Erythroblast (primary cell): ENCODE data around the gene LIN9.

ENCODE experiments used
- GATA1 ChIP-seq: IDR thresholded peaks from 2 replicates; pipeline ENCODE4 v1.6.1; 2011; ENCODE audit warnings: low read depth, mild to moderate bottlenecking, control low read depth, low read length, moderate library complexity
- POLR2A ChIP-seq: IDR thresholded peaks from 2 replicates; pipeline ENCODE4 v1.6.1; 2011; ENCODE audit warnings: mild to moderate bottlenecking, low read length

DNA sequence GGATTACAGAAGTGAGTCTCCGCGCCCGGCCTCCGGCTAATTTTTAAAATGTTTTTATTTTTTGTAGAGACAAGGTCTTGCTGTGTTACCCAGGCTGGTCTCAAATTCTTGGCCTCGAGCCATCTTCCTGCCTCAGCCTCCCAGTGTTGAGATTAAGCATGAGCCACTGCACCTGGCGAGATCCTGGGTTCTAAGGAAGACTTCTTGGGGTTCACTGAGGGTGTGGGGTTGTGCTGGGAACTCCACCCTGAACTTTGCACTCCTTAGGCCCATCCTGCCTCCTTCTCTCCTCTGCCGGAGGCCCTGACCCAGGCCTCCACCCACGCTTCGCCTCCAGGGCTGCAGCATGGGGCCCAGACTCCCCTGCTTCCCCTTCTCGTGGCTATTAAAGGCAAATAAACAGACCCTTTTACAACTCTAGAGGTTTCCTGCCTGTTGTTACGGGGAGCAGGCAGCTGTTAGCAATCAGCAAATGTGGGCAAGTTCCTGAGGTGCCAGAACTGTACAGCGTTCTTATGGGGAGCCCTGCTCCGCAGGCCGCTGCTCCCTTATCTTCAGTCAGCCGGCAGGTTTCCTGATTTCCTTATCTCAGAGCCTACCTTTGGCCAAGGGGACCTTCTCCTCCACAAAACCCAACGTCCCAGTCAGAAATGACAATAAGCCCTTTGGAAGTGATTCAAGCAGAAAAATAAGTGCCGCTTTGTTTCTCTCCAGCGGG, 41.0 kb upstream of the LIN9 start:
- TF ChIP-seq POLR2A (no peak), GATA1 (no peak)
